ENCODE measurements around the gene VSIG10. TPM values are rescaled to one million over a fixed set of nuclear protein-coding genes. Genes with fewer than 3 reads are reported as not detected.

The VSIG10 gene
- total RNA-seq, 1 experiment from 2014 or later, result 32.6 TPM

- peaks cover 69% of the 10 kb centered on the region for H3K36me3 Mint-ChIP-seq (ENCODE audit: insufficient read depth, unreplicated experiment)
- no TSS peak for BruUV-seq (replicated peaks)
- Histone ChIP-seq H3K4me1 (peaks cover 1% of the 10 kb centered on the region; the same call in 1 of the 2 replicates), H3K27me3 (replicated peaks; ENCODE audit: control insufficient read depth, insufficient read depth, low read length) (no peaks in the 10 kb centered on the region), H3K4me3 (ENCODE audit: low read depth, low read length) (no peak overlapping the region), H3K36me3 (ENCODE audit: control insufficient read depth, insufficient read depth, low read length) (peaks cover 3% of the 10 kb centered on the region), H3K9me3 (no peaks in the 10 kb centered on the region)
- no peak for TF ChIP-seq CTCF (IDR thresholded peaks at IDR 0.05; ENCODE audit: insufficient read depth in 1 of 2, low read depth in 1 of 2, low read length in 1 of 2, severe bottlenecking in 1 of 2, unreplicated experiment in 1 of 2)
- DNase-seq, result no peak
- no peaks in the 10 kb centered on the region for H3K27me3 Mint-ChIP-seq (ENCODE audit: insufficient read depth, unreplicated experiment)
- POLR2A ChIA-PET, result no interaction called here
- no peak overlapping the region for H3K27ac Mint-ChIP-seq (ENCODE audit: unreplicated experiment)
- no peak overlapping the region for H3K4me3 Mint-ChIP-seq (ENCODE audit: unreplicated experiment)
- no peaks in the 10 kb centered on the region for H3K9me3 Mint-ChIP-seq (ENCODE audit: unreplicated experiment)
- intact Hi-C loops (cut with micrococcal nuclease; ENCODE audit: unreplicated experiment), result no loop called here
- CTCF ChIA-PET, result no interaction called here
- peaks cover 7% of the 10 kb centered on the region for H3K4me1 Mint-ChIP-seq (ENCODE audit: low read depth, unreplicated experiment)
These were observed 65.7 kb downstream of the VSIG10 start for GRCh38 chr12:118038137-118038536.

GRCh38 chr12:118036672-118037411 is 67.0 kb downstream of the VSIG10 start:
- no TSS peak for BruUV-seq (replicated peaks)
- no peak overlapping the region for H3K27ac Mint-ChIP-seq (ENCODE audit: unreplicated experiment)
- no peak for DNase-seq
- H3K4me1 Mint-ChIP-seq (ENCODE audit: low read depth, unreplicated experiment), result peaks cover 7% of the 10 kb centered on the region
- Histone ChIP-seq H3K4me1 (peaks cover 3% of the 10 kb centered on the region; the same call in 1 of the 2 replicates), H3K4me3 (ENCODE audit: low read depth, low read length) (no peak overlapping the region), H3K9me3 (no peaks in the 10 kb centered on the region), H3K27me3 (replicated peaks; ENCODE audit: control insufficient read depth, insufficient read depth, low read length) (no peaks in the 10 kb centered on the region), H3K36me3 (ENCODE audit: control insufficient read depth, insufficient read depth, low read length) (peaks cover 3% of the 10 kb centered on the region)
- H3K9me3 Mint-ChIP-seq (ENCODE audit: unreplicated experiment), result no peaks in the 10 kb centered on the region
- TF ChIP-seq CTCF (IDR thresholded peaks at IDR 0.05; ENCODE audit: insufficient read depth in 1 of 2, low read depth in 1 of 2, low read length in 1 of 2, severe bottlenecking in 1 of 2, unreplicated experiment in 1 of 2), result no peak
- no peaks in the 10 kb centered on the region for H3K27me3 Mint-ChIP-seq (ENCODE audit: insufficient read depth, unreplicated experiment)
- ChIA-PET CTCF (interaction anchor here (0.6 kb wide), 3 partner anchors 20 to 110 kb away, joined by 3 to 4 read pairs (median 3); partner anchors contain the start of gene RFC5), POLR2A (no interaction called here)
- no peak overlapping the region for H3K4me3 Mint-ChIP-seq (ENCODE audit: unreplicated experiment)
- intact Hi-C loops (cut with micrococcal nuclease; ENCODE audit: unreplicated experiment), result no loop called here
- peaks cover 65% of the 10 kb centered on the region for H3K36me3 Mint-ChIP-seq (ENCODE audit: insufficient read depth, unreplicated experiment)

- Mint-ChIP-seq H3K27ac (ENCODE audit: unreplicated experiment) (peak overlapping the region; percentile 48), H3K4me1 (ENCODE audit: low read depth, unreplicated experiment) (peaks cover 7% of the 10 kb centered on the region), H3K36me3 (ENCODE audit: insufficient read depth, unreplicated experiment) (peaks cover 64% of the 10 kb centered on the region), H3K27me3 (ENCODE audit: insufficient read depth, unreplicated experiment) (no peaks in the 10 kb centered on the region), H3K4me3 (ENCODE audit: unreplicated experiment) (no peak overlapping the region), H3K9me3 (ENCODE audit: unreplicated experiment) (no peaks in the 10 kb centered on the region)
- ChIA-PET CTCF (interaction anchor here (0.6 to 1.9 kb wide), 8 partner anchors 22 to 178 kb away, joined by 3 to 23 read pairs (median 4); no protein-coding TSS in a partner anchor), POLR2A (interaction anchor here (0.6 kb wide), 1 partner anchor 101 kb away, joined by 3 read pairs; no protein-coding TSS in a partner anchor)
- Histone ChIP-seq H3K27me3 (replicated peaks; ENCODE audit: control insufficient read depth, insufficient read depth, low read length) (no peaks in the 10 kb centered on the region), H3K9me3 (no peaks in the 10 kb centered on the region), H3K4me3 (ENCODE audit: low read depth, low read length) (no peak overlapping the region), H3K4me1 (peaks cover 3% of the 10 kb centered on the region; the same call in 1 of the 2 replicates), H3K36me3 (ENCODE audit: control insufficient read depth, insufficient read depth, low read length) (peaks cover 3% of the 10 kb centered on the region)
- DNase-seq, result no peak
- BruUV-seq (replicated peaks), result no TSS peak
- no peak for TF ChIP-seq CTCF (IDR thresholded peaks at IDR 0.05; ENCODE audit: insufficient read depth in 1 of 2, low read depth in 1 of 2, low read length in 1 of 2, severe bottlenecking in 1 of 2, unreplicated experiment in 1 of 2)
- intact Hi-C loops (cut with micrococcal nuclease; ENCODE audit: unreplicated experiment), result loop anchor here (2.0 kb wide), 1 partner anchor 17 kb away; no protein-coding TSS in a partner anchor
These were observed 68.4 kb downstream of the VSIG10 start for GRCh38 chr12:118035190-118036041.

Data from Caco-2 (cell line).